ENCODE measurements around the gene SYT15.
"Not testable (repeated sequence)": the region's sequence is repeated elsewhere in the genome, so short reads cannot be mapped to it uniquely, and the experiment has no call there.

GRCh38 chr10:46591053-46591452, 12.1 kb downstream of the SYT15 start:
- TF ChIP-seq, protein P1, sequence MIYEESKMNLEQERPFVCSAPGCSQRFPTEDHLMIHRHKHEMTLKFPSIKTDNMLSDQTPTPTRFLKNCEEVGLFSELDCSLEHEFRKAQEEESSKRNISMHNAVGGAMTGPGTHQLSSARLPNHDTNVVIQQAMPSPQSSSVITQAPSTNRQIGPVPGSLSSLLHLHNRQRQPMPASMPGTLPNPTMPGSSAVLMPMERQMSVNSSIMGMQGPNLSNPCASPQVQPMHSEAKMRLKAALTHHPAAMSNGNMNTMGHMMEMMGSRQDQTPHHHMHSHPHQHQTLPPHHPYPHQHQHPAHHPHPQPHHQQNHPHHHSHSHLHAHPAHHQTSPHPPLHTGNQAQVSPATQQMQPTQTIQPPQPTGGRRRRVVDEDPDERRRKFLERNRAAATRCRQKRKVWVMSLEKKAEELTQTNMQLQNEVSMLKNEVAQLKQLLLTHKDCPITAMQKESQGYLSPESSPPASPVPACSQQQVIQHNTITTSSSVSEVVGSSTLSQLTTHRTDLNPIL (CRISPR knock-in tag; IDR thresholded peaks at IDR 0.05; ENCODE audit: low read depth): not testable (repeated sequence)
- TF ChIP-seq ARNTL (CRISPR knock-in tag; IDR thresholded peaks at IDR 0.05; ENCODE audit: borderline replicate concordance, low read depth); PATZ1 (CRISPR knock-in tag; IDR thresholded peaks at IDR 0.05; ENCODE audit: borderline replicate concordance); PPARA (CRISPR knock-in tag; IDR thresholded peaks at IDR 0.05; ENCODE audit: borderline replicate concordance); RARB (CRISPR knock-in tag; IDR thresholded peaks at IDR 0.05); TOX (CRISPR knock-in tag; IDR thresholded peaks at IDR 0.05; ENCODE audit: borderline replicate concordance); CSRNP3 (CRISPR knock-in tag; IDR thresholded peaks at IDR 0.05): not testable (repeated sequence)

Data from SK-N-SH treated with all-trans-retinoic acid at 6 μM for 48 hours (cell line).